Lung (tissue), 12 donors: ENCODE results near the gene TBCK. TPM values are rescaled to one million over a fixed set of nuclear protein-coding genes. Genes with fewer than 3 reads are reported as not detected.
A peak's percentile ranks its signal among the peaks of the same experiment; 100 is the strongest.

ENCODE experiments used
- ATAC-seq: fragments of 200-7000 bp; cut with Tn5 transposase; one replicate; pipeline ENCODE4 v1.9.1; 2020; ENCODE audit warnings: moderate number of reproducible peaks; ENCODE audit not compliant: insufficient read depth, low FRiP score
- DNase-seq, 3 donors: peaks; one replicate each; pipeline ENCODE4 v3.0.0-alpha.2; 2013 to 2017
- H3K27ac ChIP-seq, 2 donors: one replicate each; pipeline ENCODE4 v1.5.1; 2013; ENCODE audit warnings: mild to moderate bottlenecking in 2 of 2, moderate library complexity in 2 of 2, control low read depth in 1 of 2, inconsistent platforms in 1 of 2, low read depth in 1 of 2, low read length in 1 of 2
- H3K27me3 ChIP-seq, 3 donors: one replicate each; pipeline ENCODE4 v1.5.1; 2013; ENCODE audit warnings: low read length in 2 of 3; ENCODE audit not compliant: control insufficient read depth in 3 of 3, insufficient read depth in 3 of 3
- H3K36me3 ChIP-seq, 4 donors: one replicate each; pipeline ENCODE4 v1.5.1; 2013; ENCODE audit warnings: low read length in 4 of 4, mild to moderate bottlenecking in 1 of 4, moderate library complexity in 1 of 4; ENCODE audit not compliant: control insufficient read depth in 4 of 4, insufficient read depth in 4 of 4
- H3K4me1 ChIP-seq, 5 donors: one replicate each; pipeline ENCODE4 v1.5.1; 2013; ENCODE audit warnings: low read length in 5 of 5, mild to moderate bottlenecking in 2 of 5, moderate library complexity in 1 of 5; ENCODE audit not compliant: control insufficient read depth in 5 of 5, insufficient read depth in 5 of 5
- H3K4me3 ChIP-seq: one replicate; pipeline ENCODE4 v1.5.1; 2013; ENCODE audit warnings: mild to moderate bottlenecking, control low read depth, moderate library complexity
- H3K9ac ChIP-seq, 2 donors: one replicate each; pipeline ENCODE4 v1.5.1; 2013; ENCODE audit warnings: low read length in 2 of 2, control low read depth in 1 of 2; ENCODE audit not compliant: insufficient read depth in 1 of 2
- H3K9me3 ChIP-seq, 4 donors: one replicate each; pipeline ENCODE4 v1.5.1; 2013; ENCODE audit warnings: low read length in 3 of 4, mild to moderate bottlenecking in 1 of 4, moderate library complexity in 1 of 4; ENCODE audit not compliant: control insufficient read depth in 4 of 4, insufficient read depth in 3 of 4
- CTCF ChIP-seq: IDR thresholded peaks from 2 replicates; pipeline ENCODE4 v1.5.1; 2012; ENCODE audit warnings: mild to moderate bottlenecking; ENCODE audit errors: control extremely low read depth, extremely low read depth
- WGBS, 2 donors: extraction: QIAGEN DNeasy Blood & Tissue Kit; methylation state at CpG; one replicate each; pipeline ENCODE4 v1.1.7; 2013; 5-methylcytosine and 5-hydroxymethylcytosine counted together
- polyA plus RNA-seq, 2 donors: library from polyadenylated mRNA; stranded (reverse); fragments of 200-250 nt; gene quantifications; one replicate each; pipeline ENCODE4 v1.2.1, GENCODE V29; 2013
- total RNA-seq, 2 donors: library from RNA; depleted of rRNA in 1 of 2; stranded (reverse); fragments of >200 nt in 1 of 2; gene quantifications; one replicate each; pipeline ENCODE4 v1.2.1, GENCODE V29; 2014 to 2021
- donor health status: control.
- donor health status: control.
- donor health status: Bipolar disorder and iron deficiency.
- donor health status: healthy.
- donor health status: DM: yes; HTN: yes; CAD: no.

Gene TBCK
- total and polyA plus RNA-seq, 4 donors, result 6.7 to 71.2 (median 18.6) TPM

- DNase-seq (no peak), ATAC-seq (no peak)
- no peak overlapping the region for H3K27ac ChIP-seq
- peaks cover 0 to 31% (median 6%) of the 10 kb centered on the region in 5 donors for H3K4me1 ChIP-seq
- H3K36me3 ChIP-seq, result peaks cover 0 to 4% (median 1%) of the 10 kb centered on the region in 4 donors
- no peak for TF ChIP-seq CTCF
- no peaks in the 10 kb centered on the region for H3K27me3 ChIP-seq
- no peak overlapping the region for H3K4me3 ChIP-seq
- H3K9ac ChIP-seq, result no peak overlapping the region
- no peaks in the 10 kb centered on the region for H3K9me3 ChIP-seq
Observed at GRCh38 chr4:106318511-106318910, 2.5 kb upstream of the TBCK start.

- Histone ChIP-seq H3K27me3 (no peaks in the 10 kb centered on the region), H3K4me3 (no peak overlapping the region), H3K9ac (no peak overlapping the region), H3K9me3 (no peaks in the 10 kb centered on the region), H3K36me3 (peaks cover 0 to 4% (median 1%) of the 10 kb centered on the region in 4 donors), H3K27ac (no peak overlapping the region), H3K4me1 (peaks cover 0 to 31% (median 6%) of the 10 kb centered on the region in 5 donors)
- ATAC-seq (no peak), DNase-seq (no peak)
- WGBS, 2 donors, result 85 to 100% methylated on average over 1 of the region's 1 CpG
- no peak for TF ChIP-seq CTCF
Observed at GRCh38 chr4:106317815-106318214, 1.8 kb upstream of the TBCK start.

GRCh38 chr4:106316773-106317409 is 882 bp upstream of the TBCK start:
- no peak for TF ChIP-seq CTCF
- Histone ChIP-seq H3K27me3 (no peaks in the 10 kb centered on the region), H3K4me3 (peak overlapping the region; percentile 86), H3K9ac (peak overlapping the region; percentile 94 to 99), H3K36me3 (peaks cover 0 to 4% (median 1%) of the 10 kb centered on the region in 4 donors), H3K4me1 (peaks cover 0 to 31% (median 6%) of the 10 kb centered on the region in 5 donors), H3K9me3 (no peaks in the 10 kb centered on the region), H3K27ac (peak overlapping the region; percentile 93 to 97)
- 4 to 5% methylated on average over 13 of the region's 13 CpGs for WGBS, 2 donors
- DNase-seq, result peak in 1 of 3 donors; percentile 14
- no peak for ATAC-seq
